NCI-H774 (cell line): ENCODE data around the gene NETO2.
"Not testable (repeated sequence)": the region's sequence is repeated elsewhere in the genome, so short reads cannot be mapped to it uniquely, and the experiment has no call there.

Source experiments
- DNase-seq: peaks from one replicate; lab custom pipeline; 2025; lab: John Stamatoyannopoulos, UW

The NETO2 gene

DNA sequence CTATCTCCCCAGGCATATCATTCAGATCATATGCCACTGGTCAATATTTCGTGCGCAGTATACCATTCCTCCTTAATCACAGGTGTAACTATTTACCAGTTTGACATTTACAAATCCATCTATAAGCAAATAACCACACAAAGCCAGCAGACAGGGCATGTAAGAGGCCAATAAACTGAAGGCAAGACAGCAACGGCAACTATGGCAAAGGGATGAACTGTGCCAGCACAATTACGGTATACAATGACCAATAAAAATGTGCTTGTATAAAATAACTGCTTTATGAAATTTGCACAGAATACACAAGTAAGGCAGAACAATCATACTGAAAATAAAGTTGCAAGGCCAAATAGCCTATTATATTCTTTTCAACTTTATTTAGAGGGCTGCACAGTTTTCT is 9.2 kb downstream of the NETO2 start:
- no peak for DNase-seq

DNA sequence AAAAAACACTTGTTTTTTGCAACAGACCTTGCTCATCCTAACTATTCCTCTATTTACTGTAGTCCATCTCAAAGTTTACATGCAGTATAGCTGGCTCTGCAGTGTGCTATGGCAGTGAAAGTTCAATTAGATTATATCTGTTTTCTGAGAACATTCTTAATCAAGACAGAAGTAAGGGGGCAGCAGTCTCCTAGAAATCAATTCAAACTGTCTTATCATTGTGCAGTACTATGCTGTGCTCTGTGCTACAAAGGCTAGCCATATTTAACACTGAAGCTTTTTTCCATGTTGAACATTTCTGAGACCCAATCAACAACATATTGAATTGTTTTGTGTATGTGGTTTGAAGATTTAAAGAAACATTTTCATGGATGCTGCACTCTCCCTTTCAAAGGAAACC is 11.4 kb downstream of the NETO2 start:
- no peak for DNase-seq

- no peak for DNase-seq
These were observed 13.8 kb downstream of the NETO2 start for GRCh38 chr16:47129755-47130435.

DNA sequence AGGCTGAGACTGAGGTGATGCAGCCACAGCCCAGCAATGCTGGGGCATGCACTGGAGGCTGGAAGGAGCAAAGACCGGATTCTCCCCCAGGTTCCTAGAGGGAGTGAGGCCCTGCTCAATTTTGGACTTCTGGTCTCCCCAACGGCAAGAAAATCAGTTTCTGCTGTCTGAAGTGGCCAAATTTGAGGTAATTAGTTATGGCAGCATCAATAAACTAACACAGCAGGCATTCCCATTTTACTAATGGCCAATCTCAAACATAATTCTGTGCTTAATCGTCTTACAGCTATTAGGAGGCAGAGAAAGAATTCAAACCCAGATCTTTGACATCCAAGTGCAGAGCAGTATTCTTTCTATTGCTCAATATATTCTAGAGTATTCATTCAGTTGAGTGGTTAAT is 16.2 kb downstream of the NETO2 start:
- DNase-seq = no peak

- DNase-seq = no peak
These were observed 18.0 kb downstream of the NETO2 start for GRCh38 chr16:47125757-47126156.

DNA sequence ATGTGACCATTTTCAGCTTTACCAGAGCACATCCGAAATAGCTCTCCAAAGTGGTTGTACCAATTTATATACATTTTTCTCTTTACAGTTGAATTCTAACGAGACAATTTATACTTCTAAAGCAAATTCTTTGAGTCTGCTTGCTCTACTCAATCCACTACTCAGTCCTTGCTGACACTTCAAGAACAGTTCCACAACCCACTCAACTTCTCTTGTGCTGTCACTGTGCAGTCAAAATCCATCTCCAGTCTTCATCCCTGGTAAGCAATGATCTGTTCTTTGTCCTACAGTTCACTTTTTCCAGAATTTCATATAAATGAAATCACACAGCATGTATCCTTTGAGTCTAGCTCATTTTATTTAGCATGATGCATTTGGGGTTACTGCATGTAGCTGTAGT is 30.6 kb downstream of the NETO2 start:
- DNase-seq = no peak

GRCh38 chr16:47110939-47111338 is 32.8 kb downstream of the NETO2 start:
- DNase-seq = no peak

- no peak for DNase-seq
These were observed 34.4 kb downstream of the NETO2 start for GRCh38 chr16:47109361-47109760.

DNA sequence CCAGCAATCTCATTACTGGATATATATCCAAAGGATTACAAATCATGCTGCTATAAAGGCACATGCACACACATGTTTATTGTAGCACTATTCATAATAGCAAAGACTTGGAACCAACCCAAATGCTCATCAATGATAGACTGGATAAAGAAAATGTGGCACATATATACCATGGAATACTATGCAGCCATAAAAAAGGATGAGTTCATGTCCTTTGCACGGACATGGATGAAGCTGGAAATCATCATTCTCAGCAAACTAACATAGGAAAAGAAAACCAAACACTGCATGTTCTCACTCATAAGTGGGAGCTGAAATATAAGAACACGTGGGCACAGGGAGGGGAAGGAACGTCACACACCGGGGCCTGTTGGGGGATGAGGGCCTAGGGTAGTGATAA is 40.8 kb downstream of the NETO2 start:
- DNase-seq = not testable (repeated sequence)

GRCh38 chr16:47097154-47097553 is 46.6 kb downstream of the NETO2 start:
- not testable (repeated sequence) for DNase-seq

DNA sequence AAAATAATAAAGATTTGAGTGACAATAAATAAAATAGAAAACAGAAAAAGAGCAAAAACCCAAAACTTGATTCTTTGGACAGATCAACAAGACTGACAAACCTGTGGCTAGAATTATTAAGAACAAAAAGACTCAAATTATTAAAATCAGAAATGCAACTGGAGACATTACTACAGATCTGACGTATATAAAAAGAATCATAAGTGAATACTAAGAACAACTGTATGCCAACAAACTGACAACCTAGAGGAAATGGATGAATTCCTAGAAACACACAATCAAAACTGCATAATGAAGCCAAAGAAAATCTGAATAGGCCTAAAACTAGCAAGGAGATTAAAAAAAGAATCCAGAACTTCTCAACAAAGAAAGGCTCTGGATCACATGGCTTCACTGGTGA is 47.4 kb downstream of the NETO2 start:
- no peak for DNase-seq

DNA sequence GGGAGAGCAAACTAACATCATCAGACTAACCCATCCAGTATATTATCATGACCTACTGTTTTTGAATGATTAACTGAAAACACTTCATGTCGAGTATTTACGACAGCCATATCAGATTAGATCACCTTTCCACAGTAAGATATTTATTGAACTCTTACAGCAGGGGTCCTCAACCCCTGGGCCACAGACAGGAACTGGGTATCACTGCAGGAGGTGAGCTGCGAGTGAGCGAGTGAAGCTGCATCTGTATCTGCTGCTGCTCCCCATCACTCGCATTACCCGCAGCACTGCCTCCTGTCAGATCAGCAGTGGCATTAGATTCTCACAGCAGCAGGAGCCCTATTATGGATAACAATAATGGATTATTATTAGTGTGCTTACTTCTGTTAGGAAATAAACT is 59.5 kb downstream of the NETO2 start:
- DNase-seq = no peak

DNA sequence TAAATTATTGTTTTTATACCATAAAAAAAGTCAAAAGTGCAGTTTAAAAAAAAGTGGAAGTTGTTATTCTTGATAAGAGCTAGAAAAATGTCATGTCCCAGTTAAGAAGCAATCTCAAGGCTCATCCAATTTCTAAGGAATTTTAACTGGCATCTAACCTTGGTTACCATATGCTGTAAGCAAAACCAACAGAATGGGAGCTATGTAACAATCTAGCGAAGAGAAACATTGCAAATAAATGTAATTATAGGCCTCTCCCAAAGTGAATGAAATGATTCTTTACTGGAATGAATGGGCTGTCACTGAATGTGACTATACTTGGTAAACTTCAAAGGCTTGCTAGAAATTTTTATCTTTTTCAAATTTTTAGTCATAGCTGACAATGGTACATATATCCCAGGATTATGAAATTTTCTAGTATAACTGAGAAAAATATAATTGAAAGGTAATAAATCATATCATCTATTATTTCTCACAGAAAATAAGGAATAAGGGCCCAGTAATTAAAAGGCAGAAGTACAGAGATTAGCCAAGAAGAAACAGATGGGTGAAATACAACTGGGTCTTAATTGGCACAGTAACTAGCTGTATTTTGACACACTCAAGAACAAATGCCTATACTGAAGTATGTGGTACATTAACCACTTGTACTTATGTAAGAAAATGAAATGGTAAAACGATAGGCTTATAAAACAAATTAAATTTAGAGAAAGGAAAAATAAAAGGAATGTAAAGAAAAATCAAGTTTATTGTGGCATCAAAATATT is 61.5 kb downstream of the NETO2 start:
- DNase-seq = no peak

DNA sequence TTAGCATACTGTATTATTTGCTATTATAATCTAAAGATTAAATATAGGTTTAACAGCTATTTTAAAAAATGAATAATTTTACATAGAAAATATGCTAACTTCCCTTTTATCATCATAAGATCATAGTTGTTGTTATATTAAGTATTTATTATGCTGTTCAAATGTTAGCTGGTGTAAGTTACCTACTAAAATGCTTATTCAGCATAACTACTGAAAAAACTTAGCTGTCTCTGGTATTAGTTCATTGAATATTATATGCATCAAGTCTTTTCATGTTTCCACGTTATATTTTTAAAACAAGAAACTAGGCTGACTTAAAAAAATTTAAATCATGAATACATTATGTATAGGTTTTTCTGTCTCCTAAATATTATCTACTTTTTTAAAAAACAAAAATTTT is 62.6 kb downstream of the NETO2 start:
- no peak for DNase-seq

GRCh38 chr16:47079860-47080259 is 63.9 kb downstream of the NETO2 start:
- DNase-seq = no peak

DNA sequence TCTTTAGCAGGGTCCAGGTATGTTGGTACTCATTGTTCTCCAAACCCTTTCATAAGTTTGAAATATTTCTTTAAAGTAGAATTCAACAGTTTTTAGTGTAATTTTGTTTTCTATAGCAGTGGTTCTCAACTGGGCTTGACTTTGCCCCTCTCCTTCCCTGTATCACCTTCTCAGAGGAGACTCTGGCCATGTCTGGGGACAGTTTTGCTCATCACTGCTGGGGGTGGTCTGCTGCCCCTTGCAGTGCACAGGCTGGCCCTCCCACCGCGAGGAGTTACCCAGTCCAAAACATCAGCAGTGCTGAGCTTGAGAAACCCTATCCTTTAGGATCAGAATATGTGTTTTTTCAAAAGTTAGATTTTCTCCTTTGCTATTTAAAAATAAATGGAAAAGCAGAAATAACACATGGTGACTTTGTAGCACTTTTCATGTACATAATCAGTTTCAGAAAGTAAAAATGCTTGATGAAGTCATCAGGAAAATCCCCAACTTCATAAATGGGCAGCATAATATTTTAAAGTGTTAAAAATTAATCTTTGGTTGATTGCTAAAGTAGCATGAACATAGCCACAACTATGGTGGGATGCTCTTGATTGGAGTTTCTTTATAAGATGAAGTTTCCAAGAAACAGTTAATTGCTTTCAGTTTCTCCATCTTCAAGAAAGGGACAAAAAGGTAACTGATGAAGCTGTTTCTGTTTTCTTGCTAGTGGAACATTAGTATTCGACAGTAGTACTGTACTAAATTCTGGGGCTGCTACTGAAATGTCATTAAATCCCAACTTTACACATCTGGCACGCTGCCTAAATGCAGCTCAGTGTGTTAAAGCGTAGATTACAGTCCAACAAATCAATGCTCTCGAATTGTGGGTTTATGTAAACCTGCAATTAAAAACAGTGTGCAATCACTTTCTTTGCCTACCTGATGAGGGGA is 70.3 kb downstream of the NETO2 start:
- no peak for DNase-seq

- no peak for DNase-seq
These were observed 71.6 kb downstream of the NETO2 start for GRCh38 chr16:47072158-47072557.

DNA sequence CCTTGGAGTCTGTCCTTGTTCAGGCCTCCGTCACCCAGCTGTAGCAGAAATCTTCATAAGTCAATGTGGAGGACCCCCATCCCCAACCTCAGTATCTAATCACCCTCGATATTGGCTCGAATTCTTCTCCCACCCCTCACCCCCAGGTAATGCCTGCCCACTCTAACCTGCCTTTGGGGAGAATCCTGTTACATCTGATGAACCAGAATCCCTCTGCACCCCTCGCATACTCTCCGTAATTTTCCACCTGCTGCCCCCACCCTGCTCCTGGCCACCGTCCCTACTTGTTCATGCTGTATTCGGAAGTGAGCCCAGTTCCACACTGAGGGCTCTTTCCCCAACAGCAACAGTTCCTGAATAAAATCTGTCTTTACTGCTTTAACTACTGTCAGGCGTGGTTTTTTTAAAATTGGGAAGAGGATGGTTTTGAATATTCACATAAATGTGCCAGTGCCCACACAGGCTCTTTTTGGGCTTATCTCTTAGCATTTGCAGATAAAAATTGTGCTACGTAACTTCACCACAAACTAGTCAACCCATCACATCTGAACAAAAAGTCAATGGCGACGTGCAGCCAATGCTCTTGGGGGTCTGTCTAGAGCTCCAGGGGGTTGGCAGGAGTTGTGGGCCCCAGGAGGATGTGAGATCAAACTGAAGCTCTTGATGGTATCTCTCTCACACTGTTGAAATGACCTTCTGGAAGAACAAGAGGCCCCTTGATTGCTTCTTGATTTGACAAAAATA is 73.7 kb downstream of the NETO2 start:
- DNase-seq = no peak

GRCh38 chr16:47069313-47069712 is 74.4 kb downstream of the NETO2 start:
- no peak for DNase-seq

DNA sequence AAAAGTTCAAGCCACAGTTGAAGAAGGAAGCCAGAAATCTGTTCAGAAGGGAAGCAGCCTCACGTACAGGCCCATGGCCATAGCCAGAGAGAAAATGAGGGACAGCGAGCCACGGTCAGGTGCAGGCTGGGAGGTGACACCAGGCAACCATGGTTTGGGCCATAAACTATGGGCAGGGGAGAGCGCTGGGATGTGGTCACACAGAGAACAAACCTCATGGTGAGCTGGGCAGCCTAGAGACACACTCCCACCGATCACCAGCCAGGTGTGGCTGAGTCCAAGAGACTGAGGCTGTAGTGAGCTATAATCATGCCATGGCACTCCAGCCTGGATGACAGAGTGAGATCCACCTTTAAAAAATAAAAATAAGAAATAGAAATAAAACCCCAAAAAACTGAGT is 76.5 kb downstream of the NETO2 start:
- DNase-seq = no peak

DNA sequence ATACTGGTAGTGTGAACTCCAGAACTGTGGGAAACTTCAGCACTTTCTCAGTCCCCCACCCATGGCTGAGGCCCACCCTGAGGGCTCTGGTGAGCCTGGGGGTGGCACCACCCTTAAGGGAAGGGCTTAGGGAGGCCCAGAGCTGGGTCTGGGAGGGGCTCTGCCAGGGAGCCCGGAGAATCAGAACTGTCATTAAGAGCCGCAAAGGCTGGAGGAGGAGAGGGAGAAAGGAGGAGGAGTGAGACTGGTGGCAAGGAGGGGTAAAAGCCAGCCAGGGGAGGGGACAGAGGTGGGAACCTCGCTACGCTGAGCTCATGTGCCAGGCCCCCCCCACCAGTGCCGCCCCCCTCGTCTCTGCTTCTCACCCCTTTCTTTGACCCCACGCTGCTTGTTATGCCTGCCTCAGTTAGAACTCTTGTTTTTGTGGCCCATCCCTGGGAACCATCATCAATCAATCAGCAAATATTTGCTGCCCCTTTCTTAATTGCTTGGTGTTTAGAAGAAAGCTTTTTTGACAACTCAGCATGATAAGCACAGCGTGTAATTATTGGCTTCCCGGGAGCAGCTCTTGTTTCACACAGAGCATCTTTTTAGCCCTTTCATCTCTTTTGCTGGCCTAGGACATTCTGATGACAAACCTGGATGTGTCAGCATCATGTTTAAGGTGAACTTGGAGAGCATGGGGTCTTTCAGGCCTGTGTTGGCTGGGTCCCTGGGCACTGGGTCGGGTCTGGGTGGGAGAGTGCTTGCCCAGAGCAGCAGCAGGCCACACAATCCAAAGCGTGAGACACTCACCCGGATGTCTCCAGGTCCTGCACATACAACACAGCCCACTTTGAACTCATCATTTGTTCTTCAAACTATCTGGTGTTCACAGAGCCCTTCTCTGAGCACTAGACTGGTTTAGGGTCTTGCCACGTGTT is 77.7 kb downstream of the NETO2 start:
- DNase-seq = no peak
